Activated CD8-positive, alpha-beta memory T cell treated with anti-CD3 and anti-CD28 coated beads, Interleukin-2, amount 10 ng/mL, durations not matched to agents 7 days and 5 days (primary cell): ENCODE measurements around the gene DNAJC30. TPM values are rescaled to one million over a fixed set of nuclear protein-coding genes. Genes with fewer than 3 reads are reported as not detected.
A peak's percentile ranks its signal among the peaks of the same experiment; 100 is the strongest.
"Not testable (repeated sequence)": the region's sequence is repeated elsewhere in the genome, so short reads cannot be mapped to it uniquely, and the experiment has no call there.

Experiments
- ATAC-seq: fragments of 150-1000 bp; cut with Tn5 transposase; one replicate; pipeline ENCODE4 v1.10.0; 2021; ENCODE audit warnings: moderate library complexity
- CTCF ChIA-PET: fragments of 350-600 bp; sonication (Branson Sonifier 250); formaldehyde crosslinking; loops from one replicate; lab custom pipeline; 2021; ENCODE audit warnings: antibody characterized with exemption; lab: Charles Lee
- DNase-seq: peaks from one replicate; pipeline ENCODE4 v3.0.0-alpha.2; 2020
- H3K27ac Mint-ChIP-seq: one replicate; pipeline ENCODE4 v1.8.0; 2021; ENCODE audit warnings: mild to moderate bottlenecking, mixed read lengths
- H3K27me3 Mint-ChIP-seq: one replicate; pipeline ENCODE4 v1.8.0; 2021; ENCODE audit warnings: mixed read lengths
- H3K36me3 Mint-ChIP-seq: one replicate; pipeline ENCODE4 v1.8.0; 2021; ENCODE audit warnings: mild to moderate bottlenecking, mixed read lengths
- H3K4me1 Mint-ChIP-seq: one replicate; pipeline ENCODE4 v1.8.0; 2021; ENCODE audit warnings: mixed read lengths
- H3K4me3 Mint-ChIP-seq: one replicate; pipeline ENCODE4 v1.8.0; 2021; ENCODE audit warnings: mild to moderate bottlenecking, moderate library complexity, mixed read lengths
- H3K9me3 Mint-ChIP-seq: one replicate; pipeline ENCODE4 v1.8.0; 2022; ENCODE audit warnings: low read depth, mixed read lengths
- total RNA-seq, 2 experiments: library from RNA; stranded (reverse); gene quantifications; one replicate each; pipeline ENCODE4 v1.2.3, GENCODE V29; 2021

Gene DNAJC30
- total RNA-seq, 2 experiments from 2014 or later, result 7.0 to 9.0 TPM

GRCh38 chr7:73671857-73672445 lies 11.3 kb downstream of the DNAJC30 start:
- H3K27ac Mint-ChIP-seq, result no peak overlapping the region
- H3K36me3 Mint-ChIP-seq, result no peaks in the 10 kb centered on the region
- no peaks in the 10 kb centered on the region for H3K9me3 Mint-ChIP-seq
- no peak overlapping the region for H3K4me3 Mint-ChIP-seq
- H3K4me1 Mint-ChIP-seq, result peaks cover 5% of the 10 kb centered on the region
- CTCF ChIA-PET, result interaction anchor here (0.8 to 1.8 kb wide), 2 partner anchors 29 to 65 kb away, joined by 3 to 4 read pairs; no protein-coding TSS in a partner anchor
- DNase-seq, result no peak
- no peak for ATAC-seq
- peaks cover 19% of the 10 kb centered on the region for H3K27me3 Mint-ChIP-seq

- H3K4me1 Mint-ChIP-seq, result peaks cover 5% of the 10 kb centered on the region
- H3K36me3 Mint-ChIP-seq, result no peaks in the 10 kb centered on the region
- no peak overlapping the region for H3K27ac Mint-ChIP-seq
- H3K27me3 Mint-ChIP-seq, result peaks cover 23% of the 10 kb centered on the region
- H3K9me3 Mint-ChIP-seq, result no peaks in the 10 kb centered on the region
- H3K4me3 Mint-ChIP-seq, result no peak overlapping the region
- DNase-seq (no peak), ATAC-seq (no peak)
- CTCF ChIA-PET, result no interaction called here
Measured at GRCh38 chr7:73671322-73671661, 12.0 kb downstream of the DNAJC30 start.

- peaks cover 7% of the 10 kb centered on the region for H3K4me1 Mint-ChIP-seq
- H3K4me3 Mint-ChIP-seq, result no peak overlapping the region
- ATAC-seq, result no peak
- peaks cover 34% of the 10 kb centered on the region for H3K27me3 Mint-ChIP-seq
- H3K27ac Mint-ChIP-seq, result no peak overlapping the region
- H3K36me3 Mint-ChIP-seq, result no peaks in the 10 kb centered on the region
- CTCF ChIA-PET, result interaction anchor here (1.1 to 2.7 kb wide), 2 partner anchors 63 to 69 kb away, joined by 3 to 7 read pairs; partner anchors contain the start of gene ABHD11
- DNase-seq, result no peak
- H3K9me3 Mint-ChIP-seq, result no peaks in the 10 kb centered on the region
Measured at GRCh38 chr7:73669858-73670385, 13.3 kb downstream of the DNAJC30 start.

- Mint-ChIP-seq H3K9me3 (no peaks in the 10 kb centered on the region), H3K36me3 (no peaks in the 10 kb centered on the region), H3K4me1 (peaks cover 7% of the 10 kb centered on the region), H3K27ac (no peak overlapping the region), H3K27me3 (peaks cover 39% of the 10 kb centered on the region), H3K4me3 (no peak overlapping the region)
- ATAC-seq (no peak), DNase-seq (no peak)
- CTCF ChIA-PET, result interaction anchor here (2.7 kb wide), 1 partner anchor 70 kb away, joined by 7 read pairs; the partner anchor contains the start of gene ABHD11
Measured at GRCh38 chr7:73669288-73669701, 14.0 kb downstream of the DNAJC30 start.

- no peaks in the 10 kb centered on the region for H3K9me3 Mint-ChIP-seq
- H3K4me3 Mint-ChIP-seq, result no peak overlapping the region
- peaks cover 7% of the 10 kb centered on the region for H3K4me1 Mint-ChIP-seq
- peaks cover 44% of the 10 kb centered on the region for H3K27me3 Mint-ChIP-seq
- no peak overlapping the region for H3K27ac Mint-ChIP-seq
- DNase-seq (no peak), ATAC-seq (no peak)
- CTCF ChIA-PET, result interaction anchor here (1.4 to 2.7 kb wide), 2 partner anchors 62 to 70 kb away, joined by 7 to 11 read pairs; partner anchors contain the start of gene ABHD11
- no peaks in the 10 kb centered on the region for H3K36me3 Mint-ChIP-seq
Measured at GRCh38 chr7:73668886-73669230, 14.4 kb downstream of the DNAJC30 start.

GRCh38 chr7:73668103-73668885 lies 15.0 kb downstream of the DNAJC30 start:
- CTCF ChIA-PET, result interaction anchor here (0.6 to 2.7 kb wide), 11 partner anchors 9 to 71 kb away, joined by 3 to 11 read pairs (median 3); partner anchors contain the start of genes ABHD11 and STX1A
- ATAC-seq, result no peak
- H3K36me3 Mint-ChIP-seq, result peaks cover 1% of the 10 kb centered on the region
- no peak overlapping the region for H3K27ac Mint-ChIP-seq
- H3K9me3 Mint-ChIP-seq, result peaks cover under 1% of the 10 kb centered on the region
- peaks cover 49% of the 10 kb centered on the region for H3K27me3 Mint-ChIP-seq
- peaks cover 7% of the 10 kb centered on the region for H3K4me1 Mint-ChIP-seq
- no peak for DNase-seq
- peak overlapping the region; percentile 37 for H3K4me3 Mint-ChIP-seq

- Mint-ChIP-seq H3K27me3 (peaks cover 57% of the 10 kb centered on the region), H3K36me3 (peaks cover 5% of the 10 kb centered on the region), H3K27ac (no peak within 1 kb of the TSS)
Measured at GRCh38 chr7:73667344-73668102, 15.7 kb downstream of the DNAJC30 start, which contains the start of gene VPS37D. Gene VPS37D (plus strand): TSS chr7:73667831. CDS start chr7:73667959, 128 bp downstream.

GRCh38 chr7:73663033-73663432 lies 20.2 kb downstream of the DNAJC30 start:
- no peak overlapping the region for H3K4me3 Mint-ChIP-seq
- H3K36me3 Mint-ChIP-seq, result peaks cover 5% of the 10 kb centered on the region
- ATAC-seq (no peak), DNase-seq (no peak)
- peaks cover 4% of the 10 kb centered on the region for H3K4me1 Mint-ChIP-seq
- H3K27ac Mint-ChIP-seq, result no peak overlapping the region
- peaks cover 7% of the 10 kb centered on the region for H3K9me3 Mint-ChIP-seq
- CTCF ChIA-PET, result interaction anchor here (2.2 to 2.9 kb wide), 2 partner anchors 56 to 62 kb away, joined by 5 to 16 read pairs; no protein-coding TSS in a partner anchor
- peaks cover 49% of the 10 kb centered on the region for H3K27me3 Mint-ChIP-seq

More at GRCh38 chr7:73667344-73668102, 15.7 kb downstream of the DNAJC30 start, which contains the start of gene VPS37D:
- Mint-ChIP-seq H3K4me1 (peaks cover 7% of the 10 kb centered on the region), H3K9me3 (peaks cover 7% of the 10 kb centered on the region), H3K4me3 (peak within 1 kb of the TSS; percentile 60)
- DNase-seq (peak; percentile 94), ATAC-seq (peak; percentile 98)
- CTCF ChIA-PET, result interaction anchor here (0.5 to 2.7 kb wide), 12 partner anchors 10 to 72 kb away, joined by 3 to 11 read pairs (median 3); partner anchors contain the start of genes ABHD11 and STX1A

GRCh38 chr7:73660594-73660993 lies 22.7 kb downstream of the DNAJC30 start:
- CTCF ChIA-PET, H3K4me1 Mint-ChIP-seq, H3K9me3 Mint-ChIP-seq, H3K27ac Mint-ChIP-seq, H3K4me3 Mint-ChIP-seq, ATAC-seq, DNase-seq, H3K36me3 Mint-ChIP-seq: not testable (repeated sequence)
- peaks cover 43% of the 10 kb centered on the region for H3K27me3 Mint-ChIP-seq

GRCh38 chr7:73659983-73660382 lies 23.3 kb downstream of the DNAJC30 start:
- DNase-seq, result no peak
- no peak overlapping the region for H3K27ac Mint-ChIP-seq
- H3K36me3 Mint-ChIP-seq, result peaks cover 5% of the 10 kb centered on the region
- no peak overlapping the region for H3K4me3 Mint-ChIP-seq
- no peak for ATAC-seq
- peaks cover 44% of the 10 kb centered on the region for H3K27me3 Mint-ChIP-seq
- H3K4me1 Mint-ChIP-seq, result no peaks in the 10 kb centered on the region
- CTCF ChIA-PET, result no interaction called here
- H3K9me3 Mint-ChIP-seq, result peaks cover 7% of the 10 kb centered on the region

GRCh38 chr7:73655309-73655708 lies 27.9 kb downstream of the DNAJC30 start:
- H3K27ac Mint-ChIP-seq, H3K4me1 Mint-ChIP-seq, H3K9me3 Mint-ChIP-seq, DNase-seq, ATAC-seq, H3K36me3 Mint-ChIP-seq, H3K4me3 Mint-ChIP-seq: not testable (repeated sequence)
- H3K27me3 Mint-ChIP-seq, result peaks cover 26% of the 10 kb centered on the region
- CTCF ChIA-PET, result interaction anchor here (0.9 kb wide), 1 partner anchor 14 kb away, joined by 3 read pairs; no protein-coding TSS in a partner anchor

GRCh38 chr7:73652541-73652949 lies 30.7 kb downstream of the DNAJC30 start:
- CTCF ChIA-PET, result no interaction called here
- no peak for DNase-seq
- H3K36me3 Mint-ChIP-seq, result no peaks in the 10 kb centered on the region
- H3K9me3 Mint-ChIP-seq, result no peaks in the 10 kb centered on the region
- no peak overlapping the region for H3K4me3 Mint-ChIP-seq
- ATAC-seq, result no peak
- H3K27me3 Mint-ChIP-seq, result peaks cover 42% of the 10 kb centered on the region
- no peak overlapping the region for H3K27ac Mint-ChIP-seq
- peaks cover 4% of the 10 kb centered on the region for H3K4me1 Mint-ChIP-seq

GRCh38 chr7:73650524-73650923 lies 32.7 kb downstream of the DNAJC30 start:
- H3K9me3 Mint-ChIP-seq, result no peaks in the 10 kb centered on the region
- H3K36me3 Mint-ChIP-seq, result no peaks in the 10 kb centered on the region
- no peak overlapping the region for H3K27ac Mint-ChIP-seq
- ATAC-seq (no peak), DNase-seq (no peak)
- H3K4me1 Mint-ChIP-seq, result peaks cover 4% of the 10 kb centered on the region
- no peak overlapping the region for H3K4me3 Mint-ChIP-seq
- H3K27me3 Mint-ChIP-seq, result peaks cover 56% of the 10 kb centered on the region
- CTCF ChIA-PET, result no interaction called here
